Glomerular visceral epithelial cell (primary cell): ENCODE data around the gene TNFRSF1B.

ENCODE experiments used
- DNase-seq: peaks from one replicate; pipeline ENCODE4 v3.0.0-alpha.2; 2016; ENCODE audit errors: extremely low spot score

The TNFRSF1B gene

GRCh38 chr1:12189328-12189682 is 22.5 kb downstream of the TNFRSF1B start:
- DNase-seq = no peak

- no peak for DNase-seq
Observed at GRCh38 chr1:12191242-12192032, 24.6 kb downstream of the TNFRSF1B start.

- DNase-seq = no peak
Observed at GRCh38 chr1:12194666-12195216, 27.9 kb downstream of the TNFRSF1B start.

GRCh38 chr1:12195416-12195815 is 28.6 kb downstream of the TNFRSF1B start:
- DNase-seq = no peak

GRCh38 chr1:12196641-12197482 is 30.1 kb downstream of the TNFRSF1B start:
- DNase-seq = no peak

- DNase-seq = no peak
Observed at GRCh38 chr1:12197483-12197880, 30.7 kb downstream of the TNFRSF1B start.

- DNase-seq = no peak
Observed at GRCh38 chr1:12200208-12200607, 33.4 kb downstream of the TNFRSF1B start.

GRCh38 chr1:12201352-12202189 is 34.8 kb downstream of the TNFRSF1B start:
- no peak for DNase-seq

GRCh38 chr1:12202190-12202497 is 35.4 kb downstream of the TNFRSF1B start:
- no peak for DNase-seq

GRCh38 chr1:12202577-12202976 is 35.8 kb downstream of the TNFRSF1B start:
- DNase-seq = no peak

GRCh38 chr1:12203216-12204007 is 36.6 kb downstream of the TNFRSF1B start:
- DNase-seq = no peak

GRCh38 chr1:12204140-12204539 is 37.3 kb downstream of the TNFRSF1B start:
- no peak for DNase-seq

- no peak for DNase-seq
Observed at GRCh38 chr1:12204754-12205658, 38.2 kb downstream of the TNFRSF1B start.

- DNase-seq = no peak
Observed at GRCh38 chr1:12206238-12206637, 39.4 kb downstream of the TNFRSF1B start.

- DNase-seq = no peak
Observed at GRCh38 chr1:12206792-12207424, 40.1 kb downstream of the TNFRSF1B start.

- DNase-seq = no peak
Observed at GRCh38 chr1:12208271-12208670, 41.5 kb downstream of the TNFRSF1B start.

GRCh38 chr1:12208764-12209494 is 42.1 kb downstream of the TNFRSF1B start:
- peak; percentile 74 for DNase-seq

- DNase-seq = no peak
Observed at GRCh38 chr1:12209495-12209832, 42.7 kb downstream of the TNFRSF1B start.
